ENCODE measurements around the gene NPIPB2. TPM values are rescaled to one million over a fixed set of nuclear protein-coding genes. Genes with fewer than 3 reads are reported as not detected.
"Not testable (repeated sequence)": the region's sequence is repeated elsewhere in the genome, so short reads cannot be mapped to it uniquely, and the experiment has no call there.

Gene NPIPB2
- total RNA-seq (36.9 and 38.1 TPM in 2 replicates), polyA plus RNA-seq (5.4 and 12.8 TPM in 2 replicates), polyA minus RNA-seq (5.5 and 14.6 TPM in 2 replicates)
- total RNA-seq (2013): 9.0 TPM

- H3K36me3 ChIP-seq (replicated peaks in 1 of 2; ENCODE audit: control extremely low read depth in 1 of 2, control insufficient read depth in 1 of 2, extremely low read depth in 1 of 2, insufficient read depth in 2 of 2, low read length in 1 of 2); H3K4me3 Mint-ChIP-seq; H3K9me3 ChIP-seq (ENCODE audit: control extremely low read depth in 1 of 3, control insufficient read depth in 2 of 3, insufficient read depth in 1 of 3, low read length in 2 of 3); H4K20me1 ChIP-seq (ENCODE audit: control insufficient read depth, insufficient read depth, low read length, poor library complexity, severe bottlenecking); H3K4me1 Mint-ChIP-seq; H3K9me3 Mint-ChIP-seq (ENCODE audit: insufficient read depth); H3K9ac ChIP-seq (ENCODE audit: low read length); H2AFZ ChIP-seq (ENCODE audit: insufficient read depth, low read depth, low read length, poor library complexity, severe bottlenecking); ATAC-seq (ENCODE audit: low read depth); H3K4me1 ChIP-seq (ENCODE audit: control insufficient read depth in 2 of 2, insufficient read depth in 2 of 2, low read length in 2 of 2); H3K27ac ChIP-seq (ENCODE audit: low read length in 2 of 2); H3K27me3 Mint-ChIP-seq; H3K27me3 ChIP-seq (replicated peaks in 1 of 4; ENCODE audit: control extremely low read depth in 1 of 4, control insufficient read depth in 3 of 4, insufficient read depth in 4 of 4, low read length in 3 of 4); POLR2A ChIA-PET; H3K79me2 ChIP-seq (ENCODE audit: control insufficient read depth, insufficient read depth, low read length); H3K27ac Mint-ChIP-seq; intact Hi-C loops (cut with micrococcal nuclease); DNase-seq; H3K4me2 ChIP-seq (replicated peaks; ENCODE audit: low read depth, low read length, poor library complexity, severe bottlenecking); H3K4me3 ChIP-seq (ENCODE audit: control extremely low read depth in 1 of 5, extremely low read depth in 1 of 5, insufficient read depth in 1 of 5, low read depth in 2 of 5, low read length in 4 of 5); CTCF ChIA-PET: not testable (repeated sequence)
- WGBS (ENCODE audit: insufficient coverage): no CpG with 5 or more reads among the region's 4 CpGs
These were observed at the start of gene NPIPB2 for GRCh38 chr16:11941945-11942344. Gene NPIPB2, minus strand, starts transcription at chr16:11942045. Its CDS starts 0 bp downstream, at chr16:11942045.

GRCh38 chr16:11990702-11991390 is 49.0 kb upstream of the NPIPB2 start:
- peaks cover 48 to 56% of the 10 kb centered on the region in 2 donors for H3K4me1 ChIP-seq (ENCODE audit: control insufficient read depth in 2 of 2, insufficient read depth in 2 of 2, low read length in 2 of 2)
- WGBS (ENCODE audit: insufficient coverage): 98% methylated on average over 6 of the region's 11 CpGs
- H3K27ac ChIP-seq (ENCODE audit: low read length in 2 of 2): peak overlapping the region in 1 of 2 donors; percentile 14
- H3K9me3 Mint-ChIP-seq (ENCODE audit: insufficient read depth): no peaks in the 10 kb centered on the region
- CTCF ChIA-PET: interaction anchor here (1.5 kb wide), 1 partner anchor 77 kb away, joined by 4 read pairs; no protein-coding TSS in a partner anchor
- peak overlapping the region; percentile 90 for H3K27ac Mint-ChIP-seq
- no peaks in the 10 kb centered on the region for H3K27me3 ChIP-seq (replicated peaks in 1 of 4; ENCODE audit: control extremely low read depth in 1 of 4, control insufficient read depth in 3 of 4, insufficient read depth in 4 of 4, low read length in 3 of 4)
- TF ChIP-seq EZH2 (IDR thresholded peaks at IDR 0.05; ENCODE audit: borderline replicate concordance, insufficient read depth, low read depth, low read length, poor library complexity, severe bottlenecking) (no peak), CTCF (IDR thresholded peaks at IDR 0.05) (no peak)
- no peak overlapping the region for H2AFZ ChIP-seq (ENCODE audit: insufficient read depth, low read depth, low read length, poor library complexity, severe bottlenecking)
- H3K9ac ChIP-seq (ENCODE audit: low read length): no peak overlapping the region
- H3K9me3 ChIP-seq (ENCODE audit: control extremely low read depth in 1 of 3, control insufficient read depth in 2 of 3, insufficient read depth in 1 of 3, low read length in 2 of 3): no peaks in the 10 kb centered on the region
- DNase-seq: no peak
- no peak overlapping the region for H3K4me2 ChIP-seq (replicated peaks; ENCODE audit: low read depth, low read length, poor library complexity, severe bottlenecking)
- H4K20me1 ChIP-seq (ENCODE audit: control insufficient read depth, insufficient read depth, low read length, poor library complexity, severe bottlenecking): peaks cover 71% of the 10 kb centered on the region
- H3K27me3 Mint-ChIP-seq: no peaks in the 10 kb centered on the region
- peaks cover 98% of the 10 kb centered on the region for H3K79me2 ChIP-seq (ENCODE audit: control insufficient read depth, insufficient read depth, low read length)
- intact Hi-C loops (cut with micrococcal nuclease): no loop called here
- no peak overlapping the region for H3K4me3 ChIP-seq (ENCODE audit: control extremely low read depth in 1 of 5, extremely low read depth in 1 of 5, insufficient read depth in 1 of 5, low read depth in 2 of 5, low read length in 4 of 5)
- peaks cover 4 to 16% of the 10 kb centered on the region in 2 experiments for H3K36me3 ChIP-seq (replicated peaks in 1 of 2; ENCODE audit: control extremely low read depth in 1 of 2, control insufficient read depth in 1 of 2, extremely low read depth in 1 of 2, insufficient read depth in 2 of 2, low read length in 1 of 2)
- POLR2A ChIA-PET: no interaction called here
- H3K4me1 Mint-ChIP-seq: peaks cover 67% of the 10 kb centered on the region
- no peak overlapping the region for H3K4me3 Mint-ChIP-seq
- ATAC-seq (ENCODE audit: low read depth): no peak
